Fibroblast of lung (primary cell): Measurements from ENCODE around the gene DLG4.

Experiments
- CTCF ChIP-seq, 2 donors: IDR thresholded peaks in 1 of 2; conservative IDR thresholded peaks in 1 of 2; 1 replicate in 1 of 2; 2 replicates in 1 of 2; pipeline ENCODE4 v1.5.1; 2011 to 2012; ENCODE audit warnings: low read length in 2 of 2, control low read depth in 1 of 2, inconsistent platforms in 1 of 2, low read depth in 1 of 2, mild to moderate bottlenecking in 1 of 2
- EZH2 ChIP-seq: IDR thresholded peaks from 2 replicates; pipeline ENCODE4 v1.5.1; 2012; ENCODE audit warnings: low read length, control low read depth, mild to moderate bottlenecking; ENCODE audit errors: missing control alignments

GRCh38 chr17:7203391-7203790 is 16.2 kb downstream of the DLG4 start:
- TF ChIP-seq EZH2, result no peak
- no peak for TF ChIP-seq CTCF (conservative IDR thresholded peaks at IDR 0.05 in 1 of 2, IDR thresholded peaks at IDR 0.05 in 1 of 2; ENCODE audit: low read depth in 1 of 2, low read length in 2 of 2)
